Parathyroid adenoma (tissue), 2 donors: ENCODE measurements around the gene ATP5F1C.
"Not testable (repeated sequence)": the region's sequence is repeated elsewhere in the genome, so short reads cannot be mapped to it uniquely, and the experiment has no call there.

ENCODE experiments used
- H2AFZ ChIP-seq: fragments of 300-600 bp; sonication (generic); one replicate; pipeline ENCODE4 v1.7.0; 2017; ENCODE audit warnings: antibody characterized with exemption, mild to moderate bottlenecking
- H3K27ac ChIP-seq: fragments of 300-600 bp; sonication (generic); one replicate; pipeline ENCODE4 v1.7.0; 2017
- H3K27me3 ChIP-seq: fragments of 300-600 bp; sonication (generic); one replicate; pipeline ENCODE4 v1.7.0; 2017; ENCODE audit warnings: low read length; ENCODE audit not compliant: control insufficient read depth, insufficient read depth
- H3K36me3 ChIP-seq: fragments of 300-600 bp; sonication (generic); one replicate; pipeline ENCODE4 v1.7.0; 2017; ENCODE audit warnings: low read length; ENCODE audit not compliant: control insufficient read depth, insufficient read depth
- H3K4me1 ChIP-seq: fragments of 300-600 bp; sonication (generic); one replicate; pipeline ENCODE4 v1.7.0; 2017; ENCODE audit warnings: control low read depth
- H3K4me2 ChIP-seq: fragments of 300-600 bp; sonication (generic); one replicate; pipeline ENCODE4 v1.7.0; 2017; ENCODE audit warnings: low read length
- H3K4me3 ChIP-seq: fragments of 300-600 bp; sonication (generic); one replicate; pipeline ENCODE4 v1.7.0; 2017; ENCODE audit warnings: low read depth, low read length
- H3K79me2 ChIP-seq: fragments of 300-600 bp; sonication (generic); one replicate; pipeline ENCODE4 v1.7.0; 2017; ENCODE audit warnings: control low read depth
- H3K9ac ChIP-seq: fragments of 300-600 bp; sonication (generic); one replicate; pipeline ENCODE4 v1.7.0; 2017; ENCODE audit warnings: mild to moderate bottlenecking
- H3K9me3 ChIP-seq: fragments of 300-600 bp; sonication (generic); one replicate; pipeline ENCODE4 v1.7.0; 2017; ENCODE audit warnings: low read length; ENCODE audit not compliant: control insufficient read depth
- TF ChIP-seq, protein P1 (sequence below): fragments of 300-600 bp; sonication (generic); IDR thresholded peaks from one replicate; pipeline ENCODE4 v1.7.0; 2017; ENCODE audit warnings: antibody characterized with exemption, mild to moderate bottlenecking
- donor health status: primary hyperparathyroidism.

Gene ATP5F1C

DNA sequence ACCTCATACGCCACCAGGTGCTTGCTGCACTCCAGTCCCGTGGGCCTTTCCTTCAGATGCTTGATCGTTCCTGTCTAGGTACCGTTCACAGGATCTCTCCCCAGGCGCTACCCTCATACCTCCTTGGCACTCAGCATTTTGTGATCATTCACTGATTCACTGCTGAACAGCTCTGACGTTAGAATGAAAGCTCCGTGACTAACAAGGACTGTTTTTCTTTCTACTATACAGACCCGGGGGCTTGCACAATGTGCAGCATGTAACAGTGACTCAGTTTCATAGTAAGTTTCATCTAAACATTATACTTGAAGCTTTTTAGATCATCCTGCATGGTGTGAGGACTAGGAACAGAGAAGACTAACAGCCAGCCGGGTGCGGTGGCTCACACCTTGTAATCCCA is 20.8 kb upstream of the ATP5F1C start:
- H3K36me3 ChIP-seq: no peaks in the 10 kb centered on the region
- H3K27ac ChIP-seq: no peak overlapping the region
- TF ChIP-seq, protein P1, sequence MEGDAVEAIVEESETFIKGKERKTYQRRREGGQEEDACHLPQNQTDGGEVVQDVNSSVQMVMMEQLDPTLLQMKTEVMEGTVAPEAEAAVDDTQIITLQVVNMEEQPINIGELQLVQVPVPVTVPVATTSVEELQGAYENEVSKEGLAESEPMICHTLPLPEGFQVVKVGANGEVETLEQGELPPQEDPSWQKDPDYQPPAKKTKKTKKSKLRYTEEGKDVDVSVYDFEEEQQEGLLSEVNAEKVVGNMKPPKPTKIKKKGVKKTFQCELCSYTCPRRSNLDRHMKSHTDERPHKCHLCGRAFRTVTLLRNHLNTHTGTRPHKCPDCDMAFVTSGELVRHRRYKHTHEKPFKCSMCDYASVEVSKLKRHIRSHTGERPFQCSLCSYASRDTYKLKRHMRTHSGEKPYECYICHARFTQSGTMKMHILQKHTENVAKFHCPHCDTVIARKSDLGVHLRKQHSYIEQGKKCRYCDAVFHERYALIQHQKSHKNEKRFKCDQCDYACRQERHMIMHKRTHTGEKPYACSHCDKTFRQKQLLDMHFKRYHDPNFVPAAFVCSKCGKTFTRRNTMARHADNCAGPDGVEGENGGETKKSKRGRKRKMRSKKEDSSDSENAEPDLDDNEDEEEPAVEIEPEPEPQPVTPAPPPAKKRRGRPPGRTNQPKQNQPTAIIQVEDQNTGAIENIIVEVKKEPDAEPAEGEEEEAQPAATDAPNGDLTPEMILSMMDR: no peak
- H2AFZ ChIP-seq: no peak overlapping the region
- H3K9ac ChIP-seq: no peak overlapping the region
- no peaks in the 10 kb centered on the region for H3K9me3 ChIP-seq
- no peaks in the 10 kb centered on the region for H3K79me2 ChIP-seq
- H3K4me2 ChIP-seq: no peak overlapping the region
- H3K4me3 ChIP-seq: no peak overlapping the region
- no peaks in the 10 kb centered on the region for H3K27me3 ChIP-seq
- H3K4me1 ChIP-seq: no peaks in the 10 kb centered on the region

DNA sequence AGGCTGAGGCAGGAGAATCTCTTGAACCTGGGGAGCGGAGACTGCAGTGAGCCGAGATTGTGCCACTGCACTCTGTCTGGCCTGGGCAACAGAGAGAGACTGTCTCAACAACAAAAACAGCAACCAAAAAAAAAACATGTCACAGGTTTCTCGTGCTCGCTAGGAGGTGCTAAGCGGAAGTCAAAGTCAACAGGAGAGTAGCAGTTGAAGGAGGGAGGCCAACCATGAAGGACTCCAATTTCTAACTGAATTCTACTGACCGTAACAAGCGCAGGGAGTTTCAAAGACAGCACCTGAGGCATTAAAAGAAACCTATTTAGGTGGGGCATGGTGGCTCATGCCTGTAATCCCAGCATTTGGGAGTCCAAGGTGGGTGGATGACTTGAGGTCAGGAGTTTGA is 19.6 kb upstream of the ATP5F1C start:
- Histone ChIP-seq H3K27ac (no peak overlapping the region), H3K9ac (no peak overlapping the region), H3K4me2 (no peak overlapping the region), H3K4me1 (no peaks in the 10 kb centered on the region), H3K27me3 (no peaks in the 10 kb centered on the region), H2AFZ (no peak overlapping the region), H3K36me3 (no peaks in the 10 kb centered on the region), H3K79me2 (no peaks in the 10 kb centered on the region), H3K9me3 (no peaks in the 10 kb centered on the region), H3K4me3 (no peak overlapping the region)
- TF ChIP-seq, protein P1: no peak

DNA sequence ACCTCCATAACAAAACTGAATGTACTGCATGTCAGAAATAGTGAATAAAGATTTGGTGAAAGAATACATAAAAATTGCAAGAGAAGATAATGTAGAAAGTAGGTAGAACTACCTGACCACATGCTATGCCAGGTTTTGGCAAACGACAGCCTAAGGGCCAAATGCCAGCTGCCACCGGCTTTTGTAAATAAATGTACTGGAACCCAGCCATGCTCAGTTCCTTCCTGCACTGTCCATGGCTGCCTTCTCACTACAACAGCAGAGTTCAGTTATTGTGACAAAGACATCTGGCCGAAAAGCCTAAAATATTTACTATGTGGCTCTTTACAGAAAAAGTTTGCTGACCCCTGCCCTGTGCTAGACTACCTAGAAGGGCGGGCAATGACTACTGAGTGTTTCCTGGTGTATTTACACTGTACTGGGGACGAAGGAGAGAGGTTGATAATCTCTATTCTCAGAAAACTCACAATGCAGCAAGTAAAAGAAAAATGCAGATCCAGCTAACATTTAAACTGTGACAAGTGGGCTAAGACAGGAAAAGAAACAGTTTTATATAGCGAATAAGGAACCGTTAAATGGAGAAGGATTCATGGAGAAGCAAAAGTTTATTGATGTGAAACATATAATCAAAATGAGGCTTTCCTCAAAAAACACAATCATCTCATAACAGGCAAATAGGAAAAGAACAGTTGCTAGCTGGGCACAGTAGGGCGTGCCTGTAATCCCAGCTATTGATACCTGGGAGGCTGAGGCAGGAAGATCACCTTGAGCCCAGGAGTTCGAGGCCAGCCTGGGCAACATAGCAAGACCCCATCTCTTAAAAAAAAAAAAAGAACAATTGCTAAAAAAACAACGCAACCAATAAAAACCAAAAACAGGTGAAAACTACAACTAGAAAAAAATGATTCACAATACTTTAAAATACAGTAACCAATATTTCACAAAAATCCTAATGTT is 13.9 kb upstream of the ATP5F1C start:
- Histone ChIP-seq H3K27ac (no peak overlapping the region), H3K36me3 (no peaks in the 10 kb centered on the region), H3K9ac (no peak overlapping the region), H3K4me2 (no peak overlapping the region), H3K9me3 (no peaks in the 10 kb centered on the region), H3K79me2 (no peaks in the 10 kb centered on the region), H3K27me3 (no peaks in the 10 kb centered on the region), H3K4me1 (peaks cover 3% of the 10 kb centered on the region), H2AFZ (no peak overlapping the region), H3K4me3 (no peak overlapping the region)
- TF ChIP-seq, protein P1: no peak

DNA sequence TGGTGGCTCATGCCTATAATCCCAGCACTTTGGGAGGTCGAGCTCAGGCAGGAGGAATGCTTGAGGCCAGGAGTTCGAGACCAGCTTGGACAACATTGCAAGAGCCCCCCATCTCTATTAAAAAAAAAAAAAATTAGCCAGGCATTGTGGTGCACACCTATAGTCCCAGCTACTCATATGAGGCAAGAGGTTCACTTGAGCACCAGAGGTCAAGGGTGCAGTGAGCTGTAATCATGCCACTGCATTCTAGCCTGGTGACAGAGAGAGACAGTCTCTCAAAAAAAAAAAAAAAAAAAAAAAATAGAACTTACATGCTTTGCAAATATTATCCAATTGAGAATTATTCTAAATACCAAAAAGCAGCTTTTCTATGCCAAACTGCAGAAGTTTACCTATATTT is 11.2 kb upstream of the ATP5F1C start:
- Histone ChIP-seq H3K9me3 (no peaks in the 10 kb centered on the region), H3K27ac (no peak overlapping the region), H3K27me3 (no peaks in the 10 kb centered on the region), H3K36me3 (no peaks in the 10 kb centered on the region), H3K4me2 (no peak overlapping the region), H3K9ac (no peak overlapping the region), H3K4me3 (no peak overlapping the region), H2AFZ (no peak overlapping the region), H3K4me1 (peaks cover 3% of the 10 kb centered on the region), H3K79me2 (no peaks in the 10 kb centered on the region)
- TF ChIP-seq, protein P1: no peak

DNA sequence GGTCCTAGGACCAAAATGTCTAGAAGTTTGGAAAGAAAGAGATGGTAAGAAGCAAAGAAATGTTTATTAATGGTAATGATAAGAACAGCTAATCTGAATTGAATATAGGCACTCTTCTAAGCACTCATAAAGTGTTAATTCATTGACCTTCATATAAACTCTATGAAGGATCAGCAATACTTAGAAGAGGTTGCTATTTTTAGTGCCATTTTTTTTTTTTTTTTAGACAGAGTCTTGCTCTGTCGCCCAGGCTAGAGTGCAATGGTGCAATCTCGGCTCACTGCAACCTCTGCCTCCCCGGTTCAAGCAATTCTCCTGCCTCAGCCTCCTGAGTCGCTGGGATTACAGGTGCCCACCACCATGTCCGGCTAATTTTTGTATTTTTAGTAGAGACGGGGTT is 5.8 kb upstream of the ATP5F1C start:
- not testable (repeated sequence) for H3K36me3 ChIP-seq, H3K9me3 ChIP-seq, H2AFZ ChIP-seq, H3K79me2 ChIP-seq, H3K4me2 ChIP-seq, H3K4me3 ChIP-seq, H3K9ac ChIP-seq, H3K27me3 ChIP-seq, H3K27ac ChIP-seq, H3K4me1 ChIP-seq
